Ovary (tissue), 9 donors: Measurements from ENCODE around the gene MALRD1. TPM values are rescaled to one million over a fixed set of nuclear protein-coding genes. Genes with fewer than 3 reads are reported as not detected.

Experiments
- DNase-seq, 5 donors: peaks; one replicate each; pipeline ENCODE4 v3.0.0-alpha.2; 2019 to 2020
- H3K27ac ChIP-seq, 2 donors: fragments of 200-600 bp; one replicate each; pipeline versions ENCODE4 v1.5.1 to v1.8.0; 2019 to 2022
- H3K27me3 ChIP-seq: fragments of 200-600 bp; one replicate; pipeline ENCODE4 v1.8.0; 2022
- H3K36me3 ChIP-seq: fragments of 200-600 bp; sonication (generic); one replicate; pipeline ENCODE4 v1.5.1; 2019
- H3K4me1 ChIP-seq: one replicate; pipeline ENCODE4 v1.8.1; 2013; ENCODE audit warnings: mild to moderate bottlenecking, moderate library complexity; ENCODE audit not compliant: insufficient read depth
- H3K4me3 ChIP-seq: fragments of 200-600 bp; sonication (generic); one replicate; pipeline ENCODE4 v1.5.1; 2017
- H3K9me3 ChIP-seq, 2 donors: fragments of 200-600 bp in 1 of 2; sonication (generic) in 1 of 2; one replicate each; pipeline versions ENCODE4 v1.5.1 to v1.8.1; 2013 to 2019; ENCODE audit warnings: mild to moderate bottlenecking in 1 of 2, moderate library complexity in 1 of 2
- CTCF ChIP-seq, 3 donors: fragments of 450-650 bp in 2 of 3; fragments of 200-600 bp in 1 of 3; IDR thresholded peaks; one replicate each; pipeline versions ENCODE4 v1.5.1 to v1.8.0; 2016 to 2022; ENCODE audit warnings: antibody characterized with exemption in 3 of 3, mild to moderate bottlenecking in 1 of 3
- EP300 ChIP-seq: sonication (generic); formaldehyde crosslinking; IDR thresholded peaks from one replicate; pipeline ENCODE4 v1.6.1; 2017; ENCODE audit warnings: antibody characterized with exemption
- POLR2A ChIP-seq: fragments of 450-650 bp; IDR thresholded peaks from one replicate; pipeline ENCODE4 v1.6.1; 2017; ENCODE audit warnings: antibody characterized with exemption, mild to moderate bottlenecking, moderate library complexity
- WGBS, 3 donors: extraction: QIAGEN DNeasy Blood & Tissue Kit in 1 of 3; methylation state at CpG; one replicate each; pipeline versions ENCODE4 v1.1.5 to v1.1.7; 2013 to 2017; 5-methylcytosine and 5-hydroxymethylcytosine counted together
- intact Hi-C, 4 donors: fragments of 100-400 bp; cut with DNase I; formaldehyde crosslinking; loops; one replicate each; pipeline versions ENCODE4 v1.11.0 to v1.15.1; 2022 to 2023
- polyA plus RNA-seq, 2 donors: library from polyadenylated mRNA; stranded (reverse); fragments of 200-250 nt in 1 of 2; fragments of 350-450 nt in 1 of 2; fragmentation: Illumina TruSeq in 1 of 2; extraction: RNeasy Lipid Tissue Mini Kit (QIAGEN cat#74804) in 1 of 2; gene quantifications; one replicate each; pipeline ENCODE4 v1.2.3, GENCODE V29; 2013 to 2014
- total RNA-seq, 7 donors: library from RNA; depleted of rRNA in 2 of 7; stranded (reverse); fragments of >200 nt in 2 of 7; fragmentation: NEBNext Ultra II Directional in 3 of 7; extraction: Animal tissue kit (Norgen Biotek cat#: 25700) in 3 of 7; gene quantifications; one replicate each; pipeline versions ENCODE4 v1.1.0 to v1.2.4, GENCODE V29; 2016 to 2023
- donor health status: DM: no; HTN: no; CAD: no; lungs with moderate emphysema.
- donor health status: DM: no; HTN: no; CAD: no.
- donor health status: Bipolar disorder and iron deficiency.
- donor health status: DM: yes; HTN: yes; CAD: no.
- donor health status: DM: no; HTN: no; CAD: no.
- donor health status: DM: yes; HTN: yes; CAD: no.

MALRD1 gene
- total and polyA plus RNA-seq, 9 donors = 0.56 to 12.1 (median 1.9) TPM

GRCh38 chr10:19563388-19564141, 515.0 kb downstream of the MALRD1 start:
- no peaks in the 10 kb centered on the region for H3K27me3 ChIP-seq
- no peak for TF ChIP-seq EP300
- TF ChIP-seq POLR2A = no peak
- TF ChIP-seq CTCF (IDR thresholded peaks at IDR 0.05) = no peak
- no peak for DNase-seq
- H3K4me3 ChIP-seq = no peak overlapping the region
- H3K36me3 ChIP-seq = no peaks in the 10 kb centered on the region
- peaks cover 2% of the 10 kb centered on the region for H3K4me1 ChIP-seq
- no peaks in the 10 kb centered on the region for H3K9me3 ChIP-seq
- intact Hi-C loops = no loop called here
- WGBS, 3 donors = 86 to 94% (median 87%) methylated on average over 4 of the region's 4 CpGs
- H3K27ac ChIP-seq = no peak overlapping the region

- Histone ChIP-seq H3K27me3 (no peaks in the 10 kb centered on the region), H3K27ac (no peak overlapping the region), H3K9me3 (no peaks in the 10 kb centered on the region), H3K4me3 (no peak overlapping the region), H3K4me1 (peaks cover 2% of the 10 kb centered on the region), H3K36me3 (no peaks in the 10 kb centered on the region)
- DNase-seq = no peak
- TF ChIP-seq EP300 (no peak), POLR2A (no peak), CTCF (IDR thresholded peaks at IDR 0.05) (no peak)
- intact Hi-C loops = no loop called here
- WGBS, 3 donors = 35 to 41% (median 37%) methylated on average over 3 of the region's 3 CpGs
Measured at GRCh38 chr10:19570120-19570519, 521.5 kb downstream of the MALRD1 start.

- Histone ChIP-seq H3K9me3 (no peaks in the 10 kb centered on the region), H3K27me3 (no peaks in the 10 kb centered on the region), H3K4me3 (no peak overlapping the region), H3K36me3 (no peaks in the 10 kb centered on the region), H3K4me1 (peaks cover 2% of the 10 kb centered on the region), H3K27ac (no peak overlapping the region)
- TF ChIP-seq EP300 = no peak
- no peak for TF ChIP-seq CTCF (IDR thresholded peaks at IDR 0.05)
- TF ChIP-seq POLR2A = no peak
- intact Hi-C loops = no loop called here
- 2 to 12% (median 5%) methylated on average over 1 of the region's 1 CpG for WGBS, 3 donors
- no peak for DNase-seq
Measured at GRCh38 chr10:19570991-19571390, 522.4 kb downstream of the MALRD1 start.

GRCh38 chr10:19572056-19572455, 523.5 kb downstream of the MALRD1 start:
- no peaks in the 10 kb centered on the region for H3K27me3 ChIP-seq
- no peak for DNase-seq
- no peak overlapping the region for H3K4me3 ChIP-seq
- peaks cover 2% of the 10 kb centered on the region for H3K4me1 ChIP-seq
- intact Hi-C loops = no loop called here
- TF ChIP-seq POLR2A (no peak), CTCF (IDR thresholded peaks at IDR 0.05) (no peak), EP300 (no peak)
- H3K36me3 ChIP-seq = no peaks in the 10 kb centered on the region
- no peak overlapping the region for H3K27ac ChIP-seq
- WGBS, 3 donors = 43 to 57% (median 56%) methylated on average over 4 of the region's 4 CpGs
- H3K9me3 ChIP-seq = no peaks in the 10 kb centered on the region
